ENCODE data around the gene AFF3.
"Not testable (repeated sequence)": the region's sequence is repeated elsewhere in the genome, so short reads cannot be mapped to it uniquely, and the experiment has no call there.

AFF3 gene

DNA sequence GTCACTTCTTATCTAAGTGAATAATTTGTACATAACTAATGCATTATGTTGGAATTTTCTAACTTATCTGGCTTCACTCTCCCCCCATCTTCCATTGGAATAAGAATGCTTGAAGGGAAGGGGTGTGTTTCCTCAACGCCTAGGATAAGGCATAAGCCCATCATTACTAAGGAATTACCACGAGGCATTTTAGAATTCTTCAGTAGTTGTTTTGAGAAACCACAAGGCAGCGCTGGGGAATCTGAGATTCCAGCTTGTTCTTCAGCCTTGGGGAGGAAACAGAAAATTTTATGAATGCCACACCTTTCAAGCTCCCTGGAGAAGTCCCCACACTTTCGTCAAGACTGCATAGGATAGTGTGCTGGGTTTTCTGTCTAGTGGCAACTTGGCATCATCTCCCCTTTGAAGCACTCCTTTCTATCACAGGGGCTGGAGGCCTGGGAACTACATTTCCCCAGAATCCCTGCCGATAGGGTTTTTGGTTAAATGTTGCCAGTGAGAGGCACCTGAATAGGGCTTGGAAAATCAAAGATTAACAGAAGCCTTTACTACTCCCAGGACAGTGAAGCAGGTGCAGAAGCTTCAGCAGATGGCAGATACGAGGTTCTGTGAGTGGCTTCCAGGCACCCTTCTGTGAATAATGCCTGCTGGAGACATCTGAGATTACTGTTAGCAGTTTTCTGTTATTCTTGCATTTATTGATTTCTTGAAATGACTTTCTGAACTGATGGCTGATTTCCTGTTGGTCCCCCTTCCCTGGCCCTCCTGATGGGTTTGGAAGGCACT lies 459.9 kb downstream of the AFF3 start:
- peak; percentile 81 for DNase-seq

DNA sequence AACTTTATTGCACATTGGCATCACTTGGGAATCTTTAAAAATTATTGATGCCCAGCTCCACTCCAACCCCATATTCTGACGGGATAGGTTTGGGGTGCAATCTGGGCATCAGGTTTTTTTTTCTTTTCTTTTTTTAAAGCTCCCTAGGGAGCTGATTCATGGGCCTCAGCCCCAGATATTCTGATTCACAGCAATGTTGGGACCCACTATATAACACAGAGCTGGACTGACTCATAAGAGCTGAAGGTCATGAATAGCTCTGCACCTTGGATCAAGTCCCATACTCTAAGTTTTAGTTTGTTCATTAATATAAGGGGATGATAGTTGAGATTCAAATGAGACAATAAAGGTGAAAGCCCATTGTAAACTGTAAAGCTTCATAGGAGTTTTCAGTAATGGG lies 461.4 kb downstream of the AFF3 start:
- no peak for DNase-seq

DNA sequence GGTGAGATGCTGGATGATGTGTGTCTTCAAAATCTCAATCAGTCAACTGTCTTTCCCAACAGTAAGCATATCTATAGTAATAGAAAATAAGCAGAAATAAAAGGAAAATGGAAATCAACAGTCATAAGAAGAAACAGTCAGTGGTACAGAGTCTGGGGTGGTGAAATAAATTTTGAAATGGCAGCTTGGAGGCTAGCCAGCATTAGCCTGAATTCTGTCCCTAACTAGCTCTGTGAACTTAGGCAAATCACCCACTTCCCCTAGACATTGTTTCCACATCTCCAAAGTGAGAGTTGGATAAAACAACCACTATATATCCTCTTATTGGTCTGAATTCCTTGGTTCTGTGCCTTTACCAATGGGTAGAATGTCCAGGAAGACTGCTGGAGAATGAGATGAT lies 462.9 kb downstream of the AFF3 start:
- no peak for DNase-seq

DNA sequence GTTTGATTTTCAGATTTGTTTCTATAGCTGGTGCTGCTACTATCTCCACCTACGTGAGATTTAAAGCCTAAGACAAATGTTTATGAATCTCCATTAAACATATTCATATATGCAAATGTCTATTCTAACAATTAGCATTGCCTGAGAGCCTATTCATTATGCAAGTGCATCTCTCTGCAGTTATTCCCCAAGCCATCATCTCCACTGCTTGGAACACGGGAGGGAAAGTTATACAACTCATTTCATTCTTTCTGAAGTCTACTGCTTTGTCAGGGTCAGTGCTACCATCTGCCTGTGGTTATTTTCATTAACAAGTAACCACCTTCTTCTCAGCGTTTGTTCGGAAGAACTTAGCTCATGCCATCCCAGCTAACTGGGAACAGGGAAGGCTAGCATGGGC lies 463.8 kb downstream of the AFF3 start:
- DNase-seq = no peak

DNA sequence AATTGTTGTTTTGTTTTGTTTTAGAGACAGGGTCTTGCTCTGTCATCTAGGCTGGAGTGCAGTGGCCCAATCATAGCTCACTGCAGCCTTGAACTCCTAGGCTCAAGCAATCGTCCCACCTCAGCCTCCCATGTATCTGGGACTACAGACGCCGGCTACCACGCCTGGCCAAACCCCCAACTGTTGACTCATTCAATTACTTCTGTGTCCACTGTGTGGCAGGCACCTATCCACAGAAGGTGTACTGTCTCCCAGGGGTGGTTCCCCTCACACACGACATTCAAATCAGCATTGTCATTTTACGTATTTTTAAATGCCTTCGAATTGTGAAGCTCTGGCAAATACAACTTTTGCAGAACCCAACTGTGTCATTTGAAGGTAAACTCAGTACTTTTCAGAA lies 464.6 kb downstream of the AFF3 start:
- DNase-seq = no peak

DNA sequence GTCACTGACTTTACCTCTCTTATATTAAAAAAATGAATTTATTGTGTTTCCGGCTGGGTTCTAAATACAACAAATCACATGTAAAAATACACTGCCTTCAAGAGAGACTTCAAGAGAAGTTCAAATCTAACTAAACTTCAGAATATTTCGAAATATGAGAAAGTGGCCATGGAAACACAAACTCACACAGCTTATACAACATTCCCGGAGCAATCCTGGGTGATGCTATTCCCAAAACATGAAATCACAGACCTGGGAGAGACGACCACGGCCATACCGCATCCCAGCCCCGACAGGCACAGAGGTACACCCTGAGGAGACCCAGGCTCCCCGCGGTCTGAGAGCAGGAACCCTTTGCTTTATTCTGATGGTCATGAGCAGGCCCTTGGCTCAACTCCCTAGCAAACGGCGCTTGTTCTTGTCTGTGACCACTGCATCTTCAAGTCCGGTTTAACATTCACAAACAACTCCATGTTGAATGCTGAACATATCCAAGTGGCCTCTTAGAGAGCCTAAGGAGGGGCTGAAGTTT lies 467.2 kb downstream of the AFF3 start:
- DNase-seq = no peak

DNA sequence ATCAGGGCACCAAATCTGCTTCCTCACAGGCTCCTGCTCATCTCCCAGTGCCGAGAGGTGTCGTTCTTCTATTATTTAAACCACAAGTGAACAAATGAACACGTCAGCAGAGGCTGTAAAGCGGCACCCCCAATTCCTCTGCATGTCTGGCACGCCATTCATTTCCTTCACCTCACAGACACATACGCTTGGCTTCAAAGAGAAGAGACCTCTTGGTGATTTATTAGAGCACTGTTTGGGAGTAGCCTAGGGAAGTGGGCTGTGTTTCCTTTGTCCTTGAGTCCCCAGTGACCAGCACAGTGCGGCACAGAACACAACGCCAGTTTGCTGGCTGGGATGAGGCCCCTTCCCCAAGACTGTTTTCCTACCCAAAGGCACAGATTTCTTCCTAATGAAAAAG lies 468.3 kb downstream of the AFF3 start:
- DNase-seq = no peak

DNA sequence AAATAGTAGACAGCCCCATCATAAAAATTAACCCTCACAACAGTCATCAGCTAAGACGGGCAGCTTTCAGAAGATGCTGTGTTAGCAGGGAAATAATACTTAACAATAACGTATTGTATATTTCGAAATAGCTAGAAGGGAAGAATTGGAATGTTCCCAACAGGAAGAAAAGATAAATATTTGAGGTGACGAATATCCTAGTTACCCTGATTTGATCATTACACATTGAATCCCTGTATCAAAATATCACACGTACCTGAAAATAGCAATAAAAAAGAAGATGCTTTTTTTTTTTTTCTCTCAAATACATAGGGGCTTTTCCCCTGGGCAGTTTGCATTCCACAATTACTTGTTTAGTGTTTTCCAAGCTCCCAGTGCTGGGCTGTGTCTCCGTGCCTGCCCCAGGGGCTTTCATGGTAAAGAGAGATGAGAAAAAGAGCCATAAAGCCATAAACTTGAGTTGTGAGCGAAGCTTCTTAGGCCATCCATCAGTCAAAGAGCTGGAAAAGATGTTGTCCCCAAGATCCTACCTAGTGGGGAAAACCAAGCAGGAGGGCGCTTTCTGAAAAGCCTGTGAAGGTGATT lies 469.5 kb downstream of the AFF3 start:
- DNase-seq = no peak

DNA sequence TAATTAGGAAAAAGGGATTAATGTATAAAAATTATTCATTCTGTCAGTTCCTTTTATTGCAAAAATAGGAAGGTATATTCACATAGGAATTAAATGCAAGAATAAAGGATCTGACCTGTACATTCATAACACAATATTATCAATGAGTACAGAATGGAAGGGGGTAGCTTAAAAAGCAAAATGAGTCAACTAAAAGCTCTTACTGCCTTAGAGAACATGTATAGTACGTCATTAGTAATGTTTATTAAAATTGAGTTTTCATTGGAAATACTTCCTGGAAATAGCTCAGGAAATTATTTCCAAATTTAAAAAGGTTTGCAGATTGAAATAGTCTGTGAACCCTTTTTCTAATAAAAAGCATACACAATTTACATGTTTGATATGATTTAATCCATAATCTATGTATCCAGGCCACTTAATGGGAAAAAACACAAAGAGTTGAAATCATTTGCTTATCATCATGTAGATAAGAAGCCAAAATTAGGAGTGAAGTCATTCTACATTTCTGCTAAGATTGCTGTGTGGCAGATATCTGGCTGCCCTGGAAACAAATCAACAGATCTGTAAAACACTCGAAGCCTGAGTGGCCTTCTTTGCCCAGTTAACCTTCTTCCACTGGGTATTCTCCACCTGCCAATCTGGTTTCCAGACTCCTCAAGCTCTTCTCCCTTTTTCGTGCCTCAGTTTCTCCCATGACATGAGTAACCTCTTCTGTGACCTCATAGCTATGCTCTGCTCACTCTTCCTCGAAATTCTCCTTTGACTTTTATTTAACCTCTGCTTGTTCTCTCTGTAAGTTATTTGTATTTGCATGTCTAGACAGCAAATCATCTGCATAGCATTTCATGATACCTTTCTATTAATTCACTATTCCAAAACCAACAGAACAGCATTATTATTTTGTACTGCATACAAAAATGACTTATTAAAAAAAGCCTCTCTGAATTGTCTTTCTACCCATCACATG lies 471.3 kb downstream of the AFF3 start:
- no peak for DNase-seq

DNA sequence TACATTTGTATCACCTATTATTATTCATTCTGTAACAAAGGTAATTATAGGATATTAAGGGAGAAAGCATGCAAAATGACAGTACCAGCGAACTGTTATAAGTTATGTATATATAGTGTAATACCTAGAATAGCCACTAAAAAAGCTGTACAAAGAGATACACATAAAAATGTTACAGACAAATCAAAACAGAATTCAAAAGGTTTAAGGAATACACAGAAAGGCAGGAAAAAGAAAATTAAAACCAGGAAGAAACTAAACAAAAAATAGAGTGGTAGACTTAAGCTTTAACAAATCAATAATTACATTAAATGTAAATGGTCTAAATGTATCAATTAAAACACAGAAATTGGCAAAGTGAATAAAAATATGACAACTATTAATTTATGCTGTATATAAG lies 476.1 kb downstream of the AFF3 start:
- no peak for DNase-seq

DNA sequence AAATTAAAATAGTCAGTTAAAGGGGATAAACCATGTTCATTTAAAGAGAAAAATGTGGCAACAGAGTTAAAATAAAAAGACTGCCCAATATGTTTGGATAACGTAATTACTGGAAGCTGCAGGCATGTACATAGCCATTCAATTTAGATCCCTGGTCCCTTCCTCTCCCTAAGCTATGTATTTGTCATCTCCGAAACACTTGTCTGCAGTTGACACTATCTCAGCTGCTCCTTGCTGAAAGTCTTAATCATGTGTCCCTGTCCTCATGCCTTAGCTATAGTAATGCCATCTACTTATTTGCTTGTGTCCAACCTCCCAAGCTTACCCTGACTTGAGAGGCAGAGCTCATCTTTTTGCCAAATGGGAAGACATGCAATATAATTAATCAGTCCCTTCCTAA lies 478.7 kb downstream of the AFF3 start:
- no peak for DNase-seq

DNA sequence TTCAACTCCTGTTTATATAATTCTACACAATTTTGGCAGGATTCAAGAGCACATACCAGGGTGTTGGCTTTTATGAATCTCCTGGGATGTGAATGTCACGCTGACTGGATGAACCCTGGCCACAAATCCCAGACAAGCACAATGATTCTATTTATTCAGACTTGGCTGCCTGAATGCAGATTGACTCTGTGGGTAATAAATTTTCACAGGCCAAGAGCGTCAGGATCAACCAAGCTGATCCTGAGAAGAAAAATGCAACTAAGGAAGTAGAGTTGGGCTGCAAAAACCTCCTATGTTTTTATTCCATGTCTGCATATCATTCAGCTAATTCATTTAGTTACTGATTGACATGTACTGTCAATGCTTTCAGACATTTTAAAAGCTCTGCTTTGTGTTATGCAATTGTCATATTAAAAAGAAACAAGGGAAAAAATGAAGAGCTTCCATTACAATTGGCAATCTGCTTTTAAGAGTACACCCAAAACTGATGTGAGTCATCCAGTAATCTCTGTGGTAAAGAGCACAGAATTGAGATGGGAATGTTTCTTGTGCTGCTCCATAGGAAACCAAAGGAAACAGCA lies 479.5 kb downstream of the AFF3 start:
- peak; percentile 60 for DNase-seq

DNA sequence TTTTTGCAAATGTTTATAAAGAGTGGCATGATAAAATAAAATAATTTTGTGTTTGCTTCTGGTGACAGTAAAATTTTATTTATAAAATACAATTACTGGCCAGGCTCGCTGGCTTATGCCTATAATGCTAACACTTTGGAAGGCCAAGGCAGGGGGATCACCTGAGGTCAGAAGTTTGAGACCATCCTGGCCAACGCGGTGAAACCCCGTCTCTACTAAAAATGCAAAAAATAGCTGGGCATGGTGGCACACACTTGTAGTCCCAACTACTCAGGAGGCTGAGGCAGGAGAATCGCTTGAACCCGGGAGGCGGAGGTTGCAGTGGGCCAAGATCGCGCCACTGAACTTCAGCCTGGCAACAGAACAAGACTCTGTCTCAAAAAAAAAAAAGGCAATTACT lies 480.6 kb downstream of the AFF3 start:
- DNase-seq = not testable (repeated sequence)

DNA sequence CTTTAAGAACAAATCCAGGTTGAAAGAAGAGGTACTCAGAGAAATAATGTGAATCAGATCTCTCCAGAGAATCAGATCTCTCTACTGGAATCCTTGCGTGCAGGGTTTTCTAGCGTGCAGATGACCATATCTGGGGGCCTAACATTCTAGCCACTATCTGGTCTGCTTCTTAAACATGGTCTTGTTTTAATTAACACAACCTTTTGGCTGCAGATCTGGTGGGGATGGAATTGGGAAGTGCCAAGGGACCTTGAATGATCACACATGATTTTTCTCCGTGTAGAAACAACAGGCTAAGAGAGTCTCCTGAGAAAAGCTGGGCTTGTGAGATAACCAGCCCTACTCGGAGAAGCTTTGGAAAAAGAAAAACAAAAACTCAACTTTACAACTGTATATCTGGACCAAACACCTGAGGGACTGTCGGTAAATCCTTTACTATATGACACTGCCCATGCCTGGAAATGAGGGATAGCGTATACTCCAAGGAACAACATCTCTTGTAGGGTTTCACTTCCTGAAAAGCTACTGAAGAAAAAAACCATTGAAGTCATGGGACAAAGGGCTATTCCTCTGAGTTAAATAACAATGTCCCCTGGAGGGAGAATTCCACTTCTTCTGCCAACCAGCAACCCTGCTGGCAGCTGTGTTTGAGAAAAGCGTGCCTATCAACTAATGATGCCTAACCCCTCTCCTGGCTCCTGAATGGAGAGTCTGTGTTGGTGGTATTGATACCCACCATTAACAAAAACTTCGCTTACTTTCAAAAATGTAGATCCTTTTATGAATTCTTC lies 481.6 kb downstream of the AFF3 start:
- no peak for DNase-seq

DNA sequence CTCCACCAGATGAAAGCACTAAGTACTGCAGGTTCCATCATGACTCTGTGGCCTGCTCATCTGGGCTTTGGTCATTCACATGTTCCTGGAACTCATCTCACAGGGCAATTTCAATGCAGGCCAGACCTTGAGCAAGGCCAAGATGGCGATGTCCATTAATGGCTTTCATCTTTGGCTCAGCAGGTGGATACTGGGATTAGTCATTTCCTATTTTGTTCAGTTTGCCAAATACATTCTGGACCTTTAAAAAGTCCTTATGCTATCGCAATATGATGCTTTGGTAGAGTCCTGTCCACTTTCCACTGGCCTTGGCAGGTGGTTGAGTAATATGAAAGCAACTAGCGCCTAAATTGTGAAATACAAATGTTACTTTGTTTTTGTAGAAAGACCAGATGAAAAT lies 482.5 kb downstream of the AFF3 start:
- DNase-seq = no peak

DNA sequence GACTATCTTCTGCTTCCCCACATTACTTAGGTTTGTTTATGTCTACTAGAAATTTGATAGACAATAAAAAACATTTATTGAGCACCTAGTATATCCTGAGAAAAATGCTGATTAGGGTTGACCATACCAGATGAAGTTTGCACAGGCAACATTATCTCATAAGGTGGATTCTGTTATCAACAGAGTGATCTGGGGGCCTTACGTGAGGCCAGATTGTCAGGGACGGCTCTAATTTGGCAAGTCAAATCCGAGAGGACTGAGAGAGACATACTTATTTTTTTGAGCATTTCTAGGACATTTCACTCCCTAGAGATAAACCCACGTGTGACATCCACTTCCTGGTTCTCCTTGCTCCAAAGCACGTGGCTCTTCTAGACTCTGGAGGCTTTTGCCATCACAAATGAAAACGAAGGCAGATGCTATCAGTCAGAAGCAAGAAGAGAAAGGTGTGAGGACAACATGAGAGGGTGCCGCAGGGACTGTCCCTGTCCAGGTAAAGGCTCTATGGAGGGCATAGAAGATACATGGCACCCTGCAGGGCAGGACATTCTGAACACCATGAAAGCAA lies 484.6 kb downstream of the AFF3 start:
- no peak for DNase-seq

DNA sequence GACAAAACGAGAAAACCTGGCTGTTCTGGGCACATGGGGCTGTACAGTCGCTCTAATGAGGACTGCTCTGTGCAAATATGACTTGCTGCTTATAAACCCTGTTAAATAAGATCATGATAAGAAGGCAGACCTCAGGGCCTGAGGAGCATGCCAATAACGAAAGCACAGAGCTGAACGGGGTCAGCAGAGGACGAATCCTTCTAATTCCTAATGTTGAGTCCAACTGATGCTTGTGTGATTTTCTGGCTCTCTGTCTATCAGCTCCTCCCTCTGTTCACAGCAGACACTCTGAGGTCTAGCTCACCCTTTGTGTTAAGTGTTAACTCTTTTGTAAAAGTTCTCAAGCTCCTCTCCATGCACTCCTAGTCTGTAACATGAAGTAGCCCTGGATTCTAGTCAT lies 485.4 kb downstream of the AFF3 start:
- DNase-seq = no peak

DNA sequence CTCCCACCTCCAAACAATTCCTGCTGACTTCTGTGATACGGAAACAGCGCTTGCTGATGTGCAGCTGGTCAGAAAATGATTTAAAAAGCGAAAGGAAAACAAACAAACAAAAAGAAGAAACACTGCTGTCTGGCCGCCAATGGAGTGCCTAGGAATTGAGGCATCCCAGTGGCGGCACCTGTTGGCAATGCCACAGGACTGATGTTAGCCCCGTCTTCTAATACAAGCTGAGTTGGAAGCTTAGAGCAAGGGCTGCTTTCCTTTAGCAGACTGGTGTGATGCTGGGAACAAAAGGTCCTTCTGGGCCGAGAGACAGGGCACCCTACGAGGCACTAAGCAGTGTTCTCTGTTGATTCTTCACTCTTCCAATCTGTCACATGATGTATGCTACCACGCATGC lies 489.0 kb downstream of the AFF3 start:
- no peak for DNase-seq

DNA sequence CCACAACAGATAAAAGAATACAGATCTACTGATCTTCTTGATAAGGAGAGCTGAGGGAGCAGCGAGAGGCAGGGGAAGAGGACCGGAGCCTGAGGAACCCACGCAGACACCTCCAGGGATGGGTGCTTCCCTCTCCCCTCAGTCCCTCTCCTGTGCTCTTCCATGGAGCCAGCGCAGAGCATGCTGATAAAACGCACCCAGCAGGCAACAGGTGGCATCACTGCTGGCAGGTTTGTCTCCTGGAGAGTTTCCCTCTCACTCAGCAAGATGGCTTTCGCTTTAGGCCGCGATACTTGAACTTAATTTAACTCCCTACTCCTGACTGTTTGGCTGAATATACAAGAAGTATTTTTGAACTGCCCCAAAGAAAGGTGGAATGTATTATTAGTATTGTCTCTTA lies 489.5 kb downstream of the AFF3 start:
- DNase-seq = no peak

DNA sequence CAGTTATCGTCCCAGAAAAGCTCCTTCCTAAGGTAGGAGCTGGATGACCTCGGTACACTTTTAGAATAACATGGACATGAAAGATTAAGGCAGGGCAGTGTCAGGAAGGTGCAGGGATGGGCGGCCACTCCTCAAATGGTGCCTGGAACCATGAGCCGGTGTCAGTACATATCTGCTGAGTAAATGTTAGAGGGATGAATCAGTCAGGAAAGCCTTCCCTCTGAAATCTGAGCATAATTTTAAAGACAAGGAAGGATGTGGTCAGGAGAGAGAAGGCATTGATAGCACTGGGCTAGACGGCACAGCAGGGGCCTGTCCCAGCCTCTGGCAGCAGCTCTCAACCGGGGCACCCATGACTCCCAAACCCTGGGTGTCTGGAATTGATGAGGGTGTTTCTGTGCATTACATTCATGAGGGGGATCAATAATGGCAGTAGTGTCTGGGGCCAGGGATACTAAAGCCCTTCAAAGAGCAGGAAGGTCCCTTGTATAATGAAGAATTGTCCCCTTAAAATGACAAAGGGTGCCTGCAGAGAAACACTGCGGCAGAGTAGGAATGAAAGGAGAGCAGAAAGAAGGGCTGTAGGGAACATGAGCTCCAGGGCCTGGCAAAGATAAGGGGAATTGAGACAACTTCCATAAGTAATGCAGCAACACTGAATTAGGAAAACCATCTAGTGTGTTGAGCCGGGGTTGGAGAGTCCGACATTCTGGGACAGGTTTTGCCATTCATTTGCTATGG lies 490.3 kb downstream of the AFF3 start:
- no peak for DNase-seq

All from NCI-H1092 treated with DMSO at 0.1 percent for 48 hours (cell line).